Activated naive CD4-positive, alpha-beta T cell treated with anti-CD3 and anti-CD28 coated beads, Interleukin-2, amount 10 ng/mL, durations not matched to agents 7 days and 5 days (primary cell): Measurements from ENCODE around the gene ZNF549.

Source experiments
- CTCF ChIA-PET: fragments of 350-600 bp; sonication (Branson Sonifier 250); formaldehyde crosslinking; loops from one replicate; lab custom pipeline; 2021; ENCODE audit warnings: antibody characterized with exemption; lab: Charles Lee
- DNase-seq: peaks from one replicate; pipeline ENCODE4 v3.0.0-alpha.2; 2020
- H3K27ac Mint-ChIP-seq: one replicate; pipeline ENCODE4 v1.8.0; 2021; ENCODE audit warnings: mild to moderate bottlenecking, moderate library complexity, mixed read lengths
- H3K27me3 Mint-ChIP-seq: one replicate; pipeline ENCODE4 v1.8.0; 2021; ENCODE audit warnings: mild to moderate bottlenecking, mixed read lengths
- H3K36me3 Mint-ChIP-seq: one replicate; pipeline ENCODE4 v1.8.0; 2021; ENCODE audit warnings: mixed read lengths
- H3K4me1 Mint-ChIP-seq: one replicate; pipeline ENCODE4 v1.8.0; 2021; ENCODE audit warnings: mixed read lengths
- H3K4me3 Mint-ChIP-seq: one replicate; pipeline ENCODE4 v1.8.0; 2021; ENCODE audit warnings: mild to moderate bottlenecking, moderate library complexity, mixed read lengths
- H3K9me3 Mint-ChIP-seq: one replicate; pipeline ENCODE4 v1.8.0; 2021; ENCODE audit warnings: mixed read lengths

Gene ZNF549

GRCh38 chr19:57557659-57558058 is 30.5 kb downstream of the ZNF549 start:
- Mint-ChIP-seq H3K4me3 (peak overlapping the region; percentile 96), H3K27ac (no peak overlapping the region), H3K9me3 (peaks cover 51% of the 10 kb centered on the region), H3K27me3 (no peaks in the 10 kb centered on the region), H3K4me1 (peaks cover 31% of the 10 kb centered on the region), H3K36me3 (peaks cover 75% of the 10 kb centered on the region)
- no peak for DNase-seq
- CTCF ChIA-PET, result no interaction called here

DNA sequence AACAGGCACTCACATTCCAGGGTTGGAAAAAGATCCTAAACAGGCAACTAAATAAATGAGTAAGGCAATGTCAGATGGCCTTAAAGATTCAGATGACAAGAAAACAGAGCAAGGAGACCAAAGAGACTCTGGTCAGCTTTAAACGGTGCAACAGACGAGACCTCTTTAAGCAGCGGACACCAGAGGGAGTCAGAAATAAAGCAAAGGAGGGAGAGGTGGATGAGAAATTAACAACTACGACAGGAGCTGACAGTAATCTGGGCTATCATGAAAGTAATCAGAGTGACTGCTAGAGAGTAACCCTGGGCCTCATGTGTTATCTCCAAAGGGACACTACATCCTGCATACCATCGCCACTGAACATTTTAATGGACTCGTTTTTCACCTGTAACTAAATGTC is 31.4 kb downstream of the ZNF549 start:
- CTCF ChIA-PET, result no interaction called here
- Mint-ChIP-seq H3K27ac (peak overlapping the region; percentile 91), H3K9me3 (peaks cover 52% of the 10 kb centered on the region), H3K4me3 (peak overlapping the region; percentile 96), H3K27me3 (no peaks in the 10 kb centered on the region), H3K36me3 (peaks cover 66% of the 10 kb centered on the region), H3K4me1 (peaks cover 31% of the 10 kb centered on the region)
- no peak for DNase-seq

DNA sequence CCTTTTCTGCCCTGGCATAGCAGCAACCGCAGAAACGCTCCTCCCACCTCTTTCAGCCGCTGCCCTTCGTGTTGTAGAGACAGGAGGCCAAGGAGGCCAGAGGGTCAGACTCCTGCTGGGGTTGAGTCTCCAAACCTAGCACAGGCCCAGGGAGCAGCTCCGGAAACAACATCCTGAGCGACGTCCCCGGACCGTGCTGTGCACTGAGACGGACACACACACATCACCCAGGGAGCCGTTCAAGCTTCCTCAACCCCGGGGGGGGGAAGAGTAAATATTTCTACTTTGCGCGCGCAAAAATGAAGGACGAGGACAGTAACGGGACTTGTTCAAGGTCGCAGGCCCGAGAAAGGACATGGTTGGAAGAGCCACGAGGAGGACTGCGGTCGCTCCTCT is 31.9 kb downstream of the ZNF549 start:
- DNase-seq, result peak; percentile 43
- CTCF ChIA-PET, result no interaction called here
- peak overlapping the region; percentile 96 for H3K4me3 Mint-ChIP-seq
- peaks cover 31% of the 10 kb centered on the region for H3K4me1 Mint-ChIP-seq
- H3K27ac Mint-ChIP-seq, result peak overlapping the region; percentile 91
- peaks cover 61% of the 10 kb centered on the region for H3K36me3 Mint-ChIP-seq
- peaks cover 56% of the 10 kb centered on the region for H3K9me3 Mint-ChIP-seq
- no peaks in the 10 kb centered on the region for H3K27me3 Mint-ChIP-seq

- no peaks in the 10 kb centered on the region for H3K27me3 Mint-ChIP-seq
- H3K4me1 Mint-ChIP-seq, result peaks cover 31% of the 10 kb centered on the region
- CTCF ChIA-PET, result no interaction called here
- H3K36me3 Mint-ChIP-seq, result peaks cover 56% of the 10 kb centered on the region
- H3K4me3 Mint-ChIP-seq, result peak within 1 kb of the TSS; percentile 96
- H3K27ac Mint-ChIP-seq, result peak within 1 kb of the TSS; percentile 91
- peaks cover 59% of the 10 kb centered on the region for H3K9me3 Mint-ChIP-seq
- DNase-seq, result peak; percentile 92
Observed at GRCh38 chr19:57559404-57560025, 32.4 kb downstream of the ZNF549 start, which contains the start of gene ZNF550. Gene ZNF550 (minus strand): TSS chr19:57559863. CDS start chr19:57559682, 181 bp downstream.

- Mint-ChIP-seq H3K4me3 (peak overlapping the region; percentile 96), H3K36me3 (peaks cover 51% of the 10 kb centered on the region), H3K4me1 (peaks cover 31% of the 10 kb centered on the region), H3K27me3 (no peaks in the 10 kb centered on the region), H3K9me3 (peaks cover 59% of the 10 kb centered on the region), H3K27ac (peak overlapping the region; percentile 91)
- CTCF ChIA-PET, result no interaction called here
- no peak for DNase-seq
Observed at GRCh38 chr19:57560049-57560491, 32.9 kb downstream of the ZNF549 start.

GRCh38 chr19:57563547-57563946 is 36.4 kb downstream of the ZNF549 start:
- Mint-ChIP-seq H3K9me3 (peaks cover 69% of the 10 kb centered on the region), H3K4me3 (no peak overlapping the region), H3K27me3 (no peaks in the 10 kb centered on the region), H3K4me1 (peaks cover 21% of the 10 kb centered on the region), H3K27ac (no peak overlapping the region), H3K36me3 (peaks cover 22% of the 10 kb centered on the region)
- DNase-seq, result no peak
- CTCF ChIA-PET, result no interaction called here

GRCh38 chr19:57566396-57567265 is 39.5 kb downstream of the ZNF549 start:
- no peak overlapping the region for H3K4me3 Mint-ChIP-seq
- no peak for DNase-seq
- H3K27me3 Mint-ChIP-seq, result no peaks in the 10 kb centered on the region

GRCh38 chr19:57570707-57571106 is 43.6 kb downstream of the ZNF549 start:
- H3K9me3 Mint-ChIP-seq, result peaks cover 91% of the 10 kb centered on the region
- no peaks in the 10 kb centered on the region for H3K27me3 Mint-ChIP-seq
- no peak overlapping the region for H3K27ac Mint-ChIP-seq
- DNase-seq, result no peak
- CTCF ChIA-PET, result no interaction called here
- H3K4me3 Mint-ChIP-seq, result no peak overlapping the region
- no peaks in the 10 kb centered on the region for H3K4me1 Mint-ChIP-seq
- H3K36me3 Mint-ChIP-seq, result peaks cover 49% of the 10 kb centered on the region

More at GRCh38 chr19:57566396-57567265, 39.5 kb downstream of the ZNF549 start:
- Mint-ChIP-seq H3K4me1 (no peaks in the 10 kb centered on the region), H3K36me3 (peaks cover 12% of the 10 kb centered on the region), H3K9me3 (peaks cover 77% of the 10 kb centered on the region), H3K27ac (no peak overlapping the region)
- CTCF ChIA-PET, result no interaction called here

DNA sequence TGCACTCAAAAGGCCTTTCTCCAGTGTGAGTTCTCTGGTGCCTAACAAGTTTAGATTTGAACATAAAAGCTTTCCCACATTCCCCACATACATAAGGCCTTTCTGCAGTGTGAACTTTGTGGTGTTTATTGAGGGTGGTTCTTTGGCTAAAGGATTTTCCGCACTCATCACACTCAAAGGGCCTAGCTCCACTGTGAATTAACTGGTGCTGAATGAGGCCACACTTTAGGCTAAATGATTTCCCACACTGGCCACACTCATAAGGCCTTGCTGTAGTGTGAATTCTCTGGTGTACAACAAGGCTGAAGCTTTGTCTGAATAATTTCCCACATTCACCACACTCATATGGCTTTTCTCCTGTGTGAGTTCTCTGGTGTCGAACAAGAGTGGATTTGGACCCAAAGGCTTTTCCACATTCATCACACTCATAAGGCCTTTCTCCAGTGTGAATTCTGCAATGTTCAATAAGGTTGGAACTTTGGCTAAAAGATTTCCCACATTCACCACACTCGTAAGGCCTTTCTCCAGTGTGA is 45.3 kb downstream of the ZNF549 start:
- H3K36me3 Mint-ChIP-seq, result peaks cover 62% of the 10 kb centered on the region
- no peak overlapping the region for H3K4me3 Mint-ChIP-seq
- no peak for DNase-seq
- no peaks in the 10 kb centered on the region for H3K27me3 Mint-ChIP-seq
- H3K4me1 Mint-ChIP-seq, result peaks cover 7% of the 10 kb centered on the region
- no peak overlapping the region for H3K27ac Mint-ChIP-seq
- CTCF ChIA-PET, result no interaction called here
- peaks cover 89% of the 10 kb centered on the region for H3K9me3 Mint-ChIP-seq

- Mint-ChIP-seq H3K27ac (no peak overlapping the region), H3K4me1 (peaks cover 25% of the 10 kb centered on the region), H3K27me3 (no peaks in the 10 kb centered on the region), H3K4me3 (peak overlapping the region; percentile 21), H3K36me3 (peaks cover 75% of the 10 kb centered on the region), H3K9me3 (peaks cover 76% of the 10 kb centered on the region)
- CTCF ChIA-PET, result no interaction called here
- DNase-seq, result no peak
Observed at GRCh38 chr19:57576661-57577060, 49.5 kb downstream of the ZNF549 start.

GRCh38 chr19:57578487-57579205 is 51.5 kb downstream of the ZNF549 start, which contains the start of gene ZNF416:
Gene ZNF416 (minus strand): TSS chr19:57578911. CDS start chr19:57578704, 207 bp downstream.
- peak; percentile 98 for DNase-seq
- peaks cover 28% of the 10 kb centered on the region for H3K4me1 Mint-ChIP-seq
- CTCF ChIA-PET, result no interaction called here
- peaks cover 67% of the 10 kb centered on the region for H3K9me3 Mint-ChIP-seq
- peaks cover under 1% of the 10 kb centered on the region for H3K27me3 Mint-ChIP-seq
- peaks cover 63% of the 10 kb centered on the region for H3K36me3 Mint-ChIP-seq
- peak within 1 kb of the TSS; percentile 89 for H3K27ac Mint-ChIP-seq
- peak within 1 kb of the TSS; percentile 76 for H3K4me3 Mint-ChIP-seq

- Mint-ChIP-seq H3K4me1 (peaks cover 32% of the 10 kb centered on the region), H3K4me3 (peak overlapping the region; percentile 92), H3K27me3 (peaks cover 3% of the 10 kb centered on the region), H3K27ac (no peak overlapping the region), H3K9me3 (peaks cover 56% of the 10 kb centered on the region), H3K36me3 (peaks cover 57% of the 10 kb centered on the region)
- CTCF ChIA-PET, result no interaction called here
- no peak for DNase-seq
Observed at GRCh38 chr19:57583104-57583520, 56.0 kb downstream of the ZNF549 start.

DNA sequence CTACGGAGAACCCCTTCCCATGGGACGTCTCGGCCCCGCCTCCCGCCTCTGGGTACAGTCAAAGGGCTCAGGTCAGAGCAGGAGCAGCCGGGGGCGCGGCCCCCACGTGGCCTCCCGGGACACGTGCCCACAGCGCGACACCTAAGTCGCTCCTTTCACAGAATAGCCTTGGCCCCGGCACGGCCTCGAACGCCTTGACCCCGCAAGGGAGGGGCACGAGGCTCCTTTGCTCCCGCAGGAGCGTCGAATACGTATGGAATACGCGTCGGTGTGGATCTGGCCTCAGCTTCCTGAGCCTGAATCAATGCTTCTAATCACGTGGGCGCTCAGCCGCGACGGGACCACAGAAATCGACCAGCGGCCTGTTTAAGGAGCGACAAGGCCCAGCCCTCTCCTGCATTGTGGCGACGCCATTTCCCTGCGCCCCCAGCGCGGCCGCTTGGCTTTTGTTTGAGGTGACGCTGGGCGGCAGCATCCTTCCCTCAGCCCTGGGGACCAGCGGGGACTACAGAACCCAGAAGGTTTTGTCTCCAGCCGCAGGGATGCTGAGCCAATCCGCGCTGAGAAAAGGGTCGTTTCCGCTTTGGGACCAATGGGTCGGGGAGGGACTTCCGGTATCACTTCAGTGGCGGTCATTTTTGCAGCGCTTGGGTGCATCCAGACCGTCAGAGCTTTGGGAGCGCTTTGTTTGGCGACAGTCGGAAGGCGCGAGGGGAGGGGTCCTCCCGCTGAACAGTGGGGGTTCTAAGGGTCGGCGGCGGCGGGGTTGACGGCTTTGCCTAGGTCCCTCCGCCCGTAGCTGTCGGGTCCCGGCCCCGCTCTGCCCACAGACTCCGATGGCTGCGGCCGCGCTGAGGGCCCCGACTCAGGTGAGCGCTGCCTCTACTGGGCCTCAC is 56.6 kb downstream of the ZNF549 start, which contains the start of gene ZIK1:
ZIK1 (plus strand) TSS at position 625 of the 896 bp plus-strand sequence; CDS start at position 837, 212 bp downstream.
- Mint-ChIP-seq H3K9me3 (peaks cover 62% of the 10 kb centered on the region), H3K4me3 (peak within 1 kb of the TSS; percentile 92), H3K4me1 (peaks cover 29% of the 10 kb centered on the region), H3K36me3 (peaks cover 59% of the 10 kb centered on the region), H3K27ac (peak within 1 kb of the TSS; percentile 91), H3K27me3 (peaks cover 3% of the 10 kb centered on the region)
- CTCF ChIA-PET, result no interaction called here
- DNase-seq, result peak; percentile 95
